Colon (tissue), 2 donors: ENCODE results near the gene CNTN5.

Source experiments
- FAIRE-seq: peaks from 2 replicates; lab custom pipeline; 2012; peaks lifted over from hg19 to GRCh38; lab: Jason Lieb, UNC
- donor health status: control.
- donor health status: control.

Gene CNTN5

GRCh38 chr11:99170591-99170990 lies 149.8 kb downstream of the CNTN5 start:
- no peak for FAIRE-seq

GRCh38 chr11:99171330-99171729 lies 150.6 kb downstream of the CNTN5 start:
- no peak for FAIRE-seq

- FAIRE-seq, result no peak
Measured at GRCh38 chr11:99176430-99176829, 155.7 kb downstream of the CNTN5 start.

GRCh38 chr11:99177446-99177845 lies 156.7 kb downstream of the CNTN5 start:
- FAIRE-seq, result no peak

GRCh38 chr11:99184146-99184545 lies 163.4 kb downstream of the CNTN5 start:
- FAIRE-seq, result no peak

GRCh38 chr11:99188221-99188620 lies 167.5 kb downstream of the CNTN5 start:
- FAIRE-seq, result no peak

- FAIRE-seq, result no peak
Measured at GRCh38 chr11:99192716-99193115, 172.0 kb downstream of the CNTN5 start.

GRCh38 chr11:99197477-99197876 lies 176.7 kb downstream of the CNTN5 start:
- no peak for FAIRE-seq

GRCh38 chr11:99198215-99198614 lies 177.5 kb downstream of the CNTN5 start:
- no peak for FAIRE-seq

- FAIRE-seq, result no peak
Measured at GRCh38 chr11:99199341-99199740, 178.6 kb downstream of the CNTN5 start.

- no peak for FAIRE-seq
Measured at GRCh38 chr11:99200720-99201119, 180.0 kb downstream of the CNTN5 start.

GRCh38 chr11:99208813-99209212 lies 188.1 kb downstream of the CNTN5 start:
- FAIRE-seq, result no peak

GRCh38 chr11:99229544-99229943 lies 208.8 kb downstream of the CNTN5 start:
- no peak for FAIRE-seq

GRCh38 chr11:99234534-99234933 lies 213.8 kb downstream of the CNTN5 start:
- no peak for FAIRE-seq

- no peak for FAIRE-seq
Measured at GRCh38 chr11:99238401-99238800, 217.7 kb downstream of the CNTN5 start.

GRCh38 chr11:99240192-99241030 lies 219.7 kb downstream of the CNTN5 start:
- FAIRE-seq, result no peak

GRCh38 chr11:99241066-99241465 lies 220.3 kb downstream of the CNTN5 start:
- no peak for FAIRE-seq

GRCh38 chr11:99244613-99245012 lies 223.9 kb downstream of the CNTN5 start:
- FAIRE-seq, result no peak

- no peak for FAIRE-seq
Measured at GRCh38 chr11:99246199-99246598, 225.4 kb downstream of the CNTN5 start.

- FAIRE-seq, result no peak
Measured at GRCh38 chr11:99256614-99257013, 235.9 kb downstream of the CNTN5 start.

GRCh38 chr11:99257131-99257530 lies 236.4 kb downstream of the CNTN5 start:
- FAIRE-seq, result no peak

GRCh38 chr11:99260696-99261095 lies 239.9 kb downstream of the CNTN5 start:
- no peak for FAIRE-seq

- FAIRE-seq, result no peak
Measured at GRCh38 chr11:99268886-99269285, 248.1 kb downstream of the CNTN5 start.

GRCh38 chr11:99271527-99271926 lies 250.8 kb downstream of the CNTN5 start:
- FAIRE-seq, result no peak
